GM18519 (cell line): ENCODE data around the gene EP400.

Experiments
- ATAC-seq: cut with Tn5 transposase; IDR thresholded peaks from one replicate; pipeline ENCODE4 v1.9.1; 2021; ENCODE audit warnings: mild to moderate bottlenecking, moderate library complexity; ENCODE audit not compliant: unreplicated experiment, low FRiP score

The EP400 gene

DNA sequence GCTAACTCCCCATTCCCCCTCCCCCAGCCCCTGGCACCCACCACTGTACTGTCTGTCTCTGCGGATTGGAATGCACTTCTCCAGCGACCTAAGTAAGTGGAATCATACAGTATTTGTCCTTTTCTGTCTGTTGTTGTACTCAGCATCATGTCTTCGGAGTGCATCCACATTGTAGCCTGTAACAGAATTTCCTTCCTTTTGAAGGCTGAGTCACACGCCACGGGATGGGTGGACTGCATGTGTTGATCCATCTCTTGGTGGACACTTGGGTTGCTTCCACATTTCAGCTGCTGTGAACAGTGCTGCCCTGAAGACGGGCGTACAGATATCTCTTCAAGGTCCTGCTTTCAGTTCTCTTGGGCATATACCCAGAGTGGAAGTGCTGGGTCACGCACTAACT lies 160.0 kb downstream of the EP400 start:
- no peak for ATAC-seq

DNA sequence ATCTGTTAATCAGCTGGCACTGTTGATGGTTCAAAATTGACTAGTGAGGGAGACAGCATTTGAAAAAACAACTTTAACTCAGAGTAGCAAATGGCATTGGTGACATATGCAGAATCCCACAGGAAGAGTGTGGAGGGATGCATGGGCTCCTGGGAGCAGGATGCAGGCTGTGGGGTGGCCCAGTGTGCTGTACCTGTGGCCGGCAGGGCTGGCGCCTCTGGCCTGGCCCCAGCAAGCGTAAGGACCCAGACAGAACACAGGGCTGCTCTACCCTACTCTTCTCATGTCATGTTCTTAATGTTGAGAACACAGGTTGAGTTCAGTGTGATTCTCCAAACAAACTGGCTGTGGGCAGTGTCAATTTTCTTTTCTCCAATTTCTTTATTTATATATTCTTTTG lies 160.9 kb downstream of the EP400 start:
- ATAC-seq = no peak

DNA sequence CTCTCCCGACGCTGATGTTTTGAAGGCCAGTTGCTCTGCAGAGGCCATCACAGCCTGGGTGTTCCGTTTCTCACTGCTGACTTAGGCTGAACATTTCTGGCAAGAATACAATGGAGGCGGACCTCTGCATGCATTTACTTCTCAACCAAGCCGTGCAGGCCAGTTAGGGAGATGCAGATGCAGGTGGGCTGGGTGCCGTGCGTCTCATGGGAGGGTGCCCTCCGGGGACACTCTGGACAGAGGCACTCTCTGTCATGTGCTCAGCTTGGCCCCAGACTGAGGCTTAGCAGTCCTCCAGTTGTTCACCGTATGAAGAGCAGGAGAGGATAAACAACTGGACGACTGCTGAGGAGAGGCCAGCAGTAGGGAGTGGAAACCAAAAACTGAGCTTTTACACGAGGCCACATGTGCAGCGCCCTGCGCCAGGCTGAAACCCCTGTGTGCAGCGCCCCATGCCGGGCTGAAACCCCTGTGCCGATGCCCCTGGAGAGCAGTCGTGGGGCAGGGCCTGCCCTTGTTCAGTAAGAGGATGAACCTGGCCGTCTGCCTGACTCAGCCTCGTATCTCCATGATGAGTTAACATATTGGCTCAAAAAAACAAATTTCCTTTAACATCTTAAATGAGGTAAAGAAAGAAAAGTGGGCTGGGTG lies 162.0 kb downstream of the EP400 start:
- no peak for ATAC-seq

GRCh38 chr12:132114667-132115066 lies 164.9 kb downstream of the EP400 start:
- ATAC-seq = no peak

- ATAC-seq = no peak
Measured at GRCh38 chr12:132115500-132115899, 165.8 kb downstream of the EP400 start.

DNA sequence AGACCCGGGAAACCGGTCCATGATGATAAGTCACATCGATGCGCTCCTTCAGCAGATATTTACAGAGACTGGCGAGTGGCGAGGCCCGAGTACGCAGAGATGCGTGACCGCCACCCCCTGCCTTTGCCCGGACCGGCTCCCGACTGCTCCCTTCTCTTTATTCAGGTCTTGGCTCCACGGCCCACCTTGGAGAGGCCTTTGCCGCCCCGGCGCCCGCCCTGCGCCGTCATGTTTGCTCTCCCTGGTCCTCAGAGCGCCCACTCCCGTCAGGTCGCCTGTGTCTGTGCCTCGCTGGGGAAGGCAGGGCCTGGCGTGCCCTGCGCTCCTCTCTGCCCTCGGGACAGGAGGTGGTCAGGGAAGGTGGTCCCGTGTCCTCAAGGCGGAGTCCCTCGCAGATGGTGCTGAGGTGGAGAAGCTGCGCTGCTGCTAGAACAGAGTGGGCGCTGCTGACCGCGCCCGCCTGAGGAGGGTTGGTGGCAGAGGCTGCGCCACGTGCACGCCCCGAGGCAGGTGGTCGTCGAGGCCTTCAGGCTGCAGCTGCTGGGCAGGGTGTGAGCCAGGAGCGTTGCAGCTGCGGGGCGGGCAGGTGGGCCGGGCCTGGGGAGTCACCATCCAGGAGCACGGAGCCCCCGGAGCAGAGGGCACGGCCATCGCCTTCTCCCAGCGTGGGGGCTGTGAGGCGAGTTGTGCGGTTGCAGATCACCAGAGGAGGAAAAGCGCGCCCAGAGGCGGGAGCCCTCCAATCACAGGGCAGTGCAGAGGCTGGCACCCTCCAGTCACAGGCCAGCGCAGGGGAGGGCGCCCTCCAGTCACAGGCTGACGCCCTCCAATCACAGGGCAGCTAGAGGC lies 167.2 kb downstream of the EP400 start:
- no peak for ATAC-seq

DNA sequence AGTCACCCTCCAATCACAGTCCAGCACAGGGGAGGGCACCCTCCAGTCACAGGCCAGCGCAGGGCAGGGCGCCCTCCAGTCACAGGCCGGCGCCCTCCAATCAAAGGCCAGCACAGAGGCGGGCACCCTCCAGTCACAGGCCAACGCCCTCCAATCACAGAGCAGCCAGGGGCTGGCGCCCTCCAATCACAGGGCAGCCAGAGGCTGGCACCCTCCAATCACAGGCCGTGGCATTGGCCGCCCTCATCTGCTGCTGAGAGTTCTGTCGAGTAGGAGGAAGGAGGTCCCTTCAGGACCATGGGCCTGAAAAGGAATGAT lies 167.8 kb downstream of the EP400 start:
- ATAC-seq = no peak

- no peak for ATAC-seq
Measured at GRCh38 chr12:132118876-132119275, 169.1 kb downstream of the EP400 start.

- ATAC-seq = no peak
Measured at GRCh38 chr12:132121283-132121682, 171.5 kb downstream of the EP400 start.

- ATAC-seq = no peak
Measured at GRCh38 chr12:132123970-132124765, 174.4 kb downstream of the EP400 start.

DNA sequence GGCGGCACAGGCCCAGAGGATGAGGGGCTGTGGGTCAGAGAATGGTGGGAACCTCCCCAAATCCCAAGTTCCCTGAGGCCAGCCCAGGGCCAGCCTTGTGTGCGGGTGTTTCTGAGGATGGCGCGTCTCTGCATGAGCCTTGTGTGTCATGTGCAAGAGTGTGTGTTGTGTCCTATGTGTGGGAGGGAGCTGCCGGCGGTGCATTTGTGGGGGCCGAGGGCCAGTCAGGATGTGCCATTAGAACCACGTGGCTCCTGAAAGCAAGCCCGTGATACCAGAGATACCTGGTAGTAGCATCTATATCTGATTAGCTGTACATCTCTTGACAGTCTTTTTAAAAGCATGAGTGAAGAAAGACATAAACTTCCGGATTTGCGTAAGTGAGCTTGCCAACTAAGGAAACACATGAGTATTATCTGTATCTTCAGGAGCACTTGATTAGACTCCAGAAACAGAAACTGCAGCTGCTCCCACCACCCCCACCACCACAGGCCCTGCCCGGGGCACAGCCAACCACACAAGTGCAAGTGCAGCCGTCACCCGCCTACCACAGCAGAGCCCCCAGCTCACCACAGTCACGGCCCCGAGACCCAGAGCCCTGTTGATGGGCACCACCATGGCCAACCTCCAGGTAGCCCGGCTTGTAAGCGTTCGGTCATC lies 175.2 kb downstream of the EP400 start:
- ATAC-seq = no peak

GRCh38 chr12:132125736-132126135 lies 176.0 kb downstream of the EP400 start:
- no peak for ATAC-seq

GRCh38 chr12:132127041-132127440 lies 177.3 kb downstream of the EP400 start:
- no peak for ATAC-seq

DNA sequence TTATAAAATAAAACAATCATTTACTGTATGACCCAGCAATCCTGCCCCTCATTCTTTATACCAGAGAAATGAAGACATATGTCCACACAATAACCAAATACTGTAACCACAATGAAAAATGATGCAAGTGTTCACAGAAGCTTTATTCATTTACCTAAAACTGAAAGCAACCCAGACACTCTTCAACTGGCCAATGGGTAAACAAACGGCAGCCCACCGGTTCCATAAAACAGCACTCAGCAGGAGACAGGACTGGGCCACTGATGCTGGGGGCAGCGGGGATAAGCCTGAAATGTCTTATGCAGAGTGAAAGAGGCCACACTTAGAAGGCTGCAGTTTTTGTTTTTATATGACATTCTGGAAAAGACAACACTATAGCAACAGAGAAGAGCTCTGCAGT lies 179.3 kb downstream of the EP400 start:
- no peak for ATAC-seq

DNA sequence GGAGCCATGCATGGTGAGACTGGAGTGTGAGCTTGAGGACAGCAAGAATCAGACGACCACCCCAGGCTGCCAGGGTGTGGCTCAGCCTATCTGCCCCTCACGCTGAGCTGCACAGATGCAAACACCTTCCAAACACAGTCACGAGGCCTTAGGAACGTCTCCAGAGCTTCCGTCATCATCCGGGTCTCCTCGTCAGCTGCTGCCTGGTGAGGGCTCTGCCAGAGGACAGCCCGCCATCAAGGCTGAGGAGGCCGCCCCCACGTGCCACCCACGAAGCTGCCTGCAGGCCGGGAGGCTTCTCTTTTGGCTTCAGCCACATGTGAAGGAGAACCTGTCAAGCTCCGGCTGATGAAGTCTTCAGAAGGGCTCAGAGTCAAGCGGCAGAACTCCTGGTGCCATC lies 180.9 kb downstream of the EP400 start:
- no peak for ATAC-seq
